ENCODE data around the gene RORB.

The RORB gene

GRCh38 chr9:74496819-74497747 is at the start of gene RORB:
Gene RORB (plus strand): TSS chr9:74497335. CDS start chr9:74497977, 642 bp downstream.
- DNase-seq, result peak; percentile 40

DNA sequence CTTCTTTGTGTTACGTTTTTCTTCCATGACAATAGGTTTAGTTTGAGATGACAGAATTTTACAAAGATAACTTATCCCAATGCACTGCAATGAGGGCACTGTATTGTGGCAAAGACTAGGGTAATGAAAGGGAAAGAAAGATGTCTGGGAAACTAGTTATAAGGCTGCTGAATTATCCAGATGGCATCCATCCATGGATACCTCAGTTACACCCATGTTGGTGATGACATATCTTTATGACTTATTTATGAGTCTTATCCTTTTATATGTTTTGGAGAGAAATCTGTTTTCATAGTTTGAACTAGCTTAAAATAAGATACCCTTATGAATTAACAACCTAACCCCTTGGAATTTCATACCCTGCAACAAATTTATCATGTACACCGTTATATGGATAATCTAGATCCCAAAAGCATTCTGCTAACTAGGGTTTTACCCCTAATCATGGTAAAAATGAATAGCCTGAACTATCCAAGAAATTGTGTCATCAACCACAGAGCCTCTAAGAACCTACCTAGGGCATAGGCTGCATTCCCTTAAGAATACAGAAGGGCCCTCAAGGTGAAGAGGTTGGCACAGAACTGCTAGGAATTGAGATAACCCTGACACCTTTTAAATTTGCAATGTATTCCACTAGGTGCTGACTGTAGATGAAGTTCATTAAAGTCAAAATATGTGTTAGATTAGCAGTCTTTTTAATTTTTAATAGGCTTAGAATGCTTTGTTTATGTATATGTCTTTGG is 49.5 kb upstream of the RORB start:
- no peak for DNase-seq

DNA sequence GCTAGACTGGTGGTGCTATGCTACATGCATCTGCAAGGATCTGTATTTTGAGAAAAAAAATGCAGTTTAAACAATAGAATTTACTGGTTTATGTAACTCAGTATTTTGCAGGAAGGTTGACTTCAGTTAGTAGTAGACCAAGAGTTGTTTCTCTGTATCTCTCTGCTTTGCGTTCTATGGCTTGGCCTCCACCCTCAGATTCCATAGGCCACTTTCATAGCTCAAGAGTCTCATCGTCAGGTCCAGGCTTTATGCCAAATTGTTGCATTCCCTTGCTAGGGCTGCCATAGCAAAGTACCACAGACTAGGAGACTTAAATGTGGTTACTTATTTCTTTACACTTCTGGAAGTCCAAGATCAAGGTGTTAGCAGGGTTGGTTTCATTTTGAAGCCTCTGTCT is 48.1 kb upstream of the RORB start:
- no peak for DNase-seq

GRCh38 chr9:74458832-74459231 is 38.3 kb upstream of the RORB start:
- DNase-seq, result no peak

GRCh38 chr9:74463825-74464224 is 33.3 kb upstream of the RORB start:
- DNase-seq, result no peak

GRCh38 chr9:74478606-74479005 is 18.5 kb upstream of the RORB start:
- no peak for DNase-seq

DNA sequence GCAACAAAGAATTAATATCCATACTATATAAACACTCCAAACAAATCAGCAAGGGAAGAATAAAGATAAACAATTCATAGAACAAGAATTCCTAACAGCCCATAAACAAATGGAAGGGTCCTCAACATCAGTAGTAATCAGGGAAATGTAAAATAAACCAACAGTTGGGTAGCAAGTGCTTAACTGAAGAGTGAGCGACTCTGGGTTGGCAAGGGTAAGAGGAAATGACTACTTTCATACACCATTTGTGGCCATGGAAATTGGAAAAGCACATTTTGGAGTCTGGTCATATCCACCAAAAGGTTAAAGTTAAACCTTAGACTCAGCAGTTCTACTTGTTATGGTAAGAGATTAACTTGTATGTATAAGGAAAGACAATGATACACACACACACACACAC is 17.4 kb upstream of the RORB start:
- no peak for DNase-seq

- no peak for DNase-seq
These were observed 9.7 kb upstream of the RORB start for GRCh38 chr9:74487395-74487794.

DNA sequence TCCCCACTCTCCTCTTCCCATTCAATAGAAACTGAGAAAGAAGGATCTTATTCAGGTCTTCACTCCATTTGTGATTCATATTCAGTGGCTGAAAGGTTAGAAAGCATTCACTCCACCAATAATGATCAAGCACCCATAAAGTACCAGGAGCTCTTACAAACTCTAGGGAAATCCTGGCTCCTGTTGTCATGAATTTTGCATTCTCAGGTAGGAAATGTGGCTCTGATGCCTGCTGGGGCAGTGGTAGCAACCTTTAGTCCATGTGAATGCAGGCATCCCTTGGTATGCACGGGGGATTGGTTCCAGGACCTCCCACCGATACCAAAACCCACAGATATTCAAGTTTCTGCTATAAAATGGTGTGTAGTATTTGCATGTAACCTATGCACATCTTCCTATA is 3.6 kb upstream of the RORB start:
- no peak for DNase-seq

GRCh38 chr9:74494490-74494889 is 2.6 kb upstream of the RORB start:
- DNase-seq, result no peak

DNA sequence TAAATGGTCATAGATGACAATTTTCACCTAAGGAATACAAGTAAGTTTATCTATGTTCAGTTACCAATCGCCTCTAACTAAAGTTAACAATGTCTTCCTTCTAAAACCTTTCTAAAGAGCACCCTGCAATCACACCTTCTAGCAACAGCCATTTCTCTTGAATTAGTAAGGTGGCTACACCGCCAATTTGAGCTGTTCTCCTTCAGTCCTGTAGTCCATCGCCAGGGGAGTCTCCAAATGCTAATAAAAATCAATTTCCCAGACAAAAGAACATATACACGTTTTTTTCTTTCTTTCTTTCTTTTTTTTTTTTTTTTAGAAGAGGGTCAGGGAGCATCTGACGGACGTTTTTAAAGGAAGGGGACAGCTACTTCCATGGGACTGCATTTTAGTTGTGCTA is 729 bp upstream of the RORB start:
- DNase-seq, result no peak

DNA sequence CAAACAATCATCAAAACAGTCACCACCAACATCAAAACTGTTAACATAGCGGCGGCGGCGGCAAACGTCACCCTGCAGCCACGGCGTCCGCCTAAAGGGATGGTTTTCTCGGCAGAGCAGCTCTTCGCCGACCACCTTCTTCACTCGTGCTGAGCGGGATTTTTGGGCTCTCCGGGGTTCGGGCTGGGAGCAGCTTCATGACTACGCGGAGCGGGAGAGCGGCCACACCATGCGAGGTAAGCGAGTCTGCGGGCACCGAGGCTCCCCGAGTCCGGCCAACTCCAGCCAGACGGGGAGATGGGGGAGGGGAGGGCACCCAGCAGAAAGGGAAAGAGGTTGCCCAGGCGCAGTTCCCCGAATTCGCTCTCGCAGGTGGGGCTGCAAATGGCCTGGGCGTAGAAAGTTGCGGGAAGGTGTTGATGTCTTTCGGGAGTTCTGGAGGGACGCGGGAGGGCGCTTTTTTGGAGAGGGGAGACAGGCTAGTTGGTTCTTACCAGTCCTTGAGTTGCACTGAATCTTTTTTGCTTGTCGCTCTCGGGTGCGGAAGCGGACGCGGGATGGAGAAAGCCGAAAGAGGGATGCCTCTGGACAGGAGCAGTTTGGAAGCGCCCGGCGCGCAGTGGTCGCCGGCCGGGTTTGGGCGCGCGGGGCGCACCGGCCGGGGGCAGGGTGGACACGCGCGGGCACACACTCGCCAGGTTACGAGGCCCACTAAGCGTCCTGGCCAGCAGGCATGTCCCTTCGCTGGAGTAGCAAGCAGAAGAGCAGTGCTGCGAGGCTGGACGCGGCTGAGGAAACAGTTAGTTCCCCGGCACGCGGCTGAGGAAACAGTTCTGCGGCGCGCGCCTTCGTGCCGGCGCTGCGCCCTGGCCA is 849 bp downstream of the RORB start:
- no peak for DNase-seq

DNA sequence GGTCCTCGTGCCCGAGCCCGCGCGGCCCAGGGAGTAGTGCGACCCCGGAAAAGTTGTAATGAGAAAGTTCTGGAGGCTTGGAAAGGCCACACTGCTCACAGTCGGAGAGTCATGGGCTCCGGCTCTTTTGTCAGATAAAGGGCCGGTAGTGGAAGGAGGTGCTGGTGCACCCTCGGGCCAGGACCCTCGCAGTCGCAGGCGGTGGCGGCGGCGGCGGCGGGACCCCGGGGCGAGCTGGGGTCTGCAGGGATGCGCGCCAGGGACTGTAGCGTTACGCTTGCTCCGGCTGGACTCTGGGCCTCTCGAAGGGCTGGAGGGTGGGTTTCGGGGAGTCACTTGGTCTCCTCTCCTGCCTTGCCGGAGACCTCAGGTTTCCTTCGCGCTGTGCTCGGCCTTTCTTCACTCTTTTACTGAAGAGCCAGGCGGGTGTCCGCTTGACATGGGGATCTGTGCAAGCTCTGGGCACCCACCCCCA is 1.5 kb downstream of the RORB start:
- DNase-seq, result no peak

DNA sequence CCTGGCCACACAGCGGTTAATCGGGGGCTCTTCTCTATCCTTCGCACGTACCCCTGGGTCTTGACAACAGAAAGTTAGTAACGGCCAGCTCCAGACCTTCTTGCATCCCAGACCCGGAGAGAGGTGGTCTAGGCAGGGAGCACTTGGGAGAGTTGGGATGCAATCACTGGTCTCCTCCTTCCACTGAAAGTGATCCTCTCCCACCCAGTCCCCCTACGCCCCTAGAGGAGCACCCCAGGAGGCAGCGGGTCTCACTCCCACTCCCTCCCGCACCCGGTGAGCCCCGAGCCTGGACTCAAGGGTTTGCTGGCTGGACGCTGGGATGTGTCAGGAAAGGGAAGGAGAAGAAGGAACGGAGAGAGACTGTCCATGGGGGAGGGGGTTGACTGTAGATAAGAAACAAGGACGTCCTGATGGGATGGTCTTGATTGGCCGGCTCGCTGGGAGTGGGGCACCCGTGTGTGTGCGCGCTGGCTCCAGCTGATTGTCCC is 2.0 kb downstream of the RORB start:
- no peak for DNase-seq

- no peak for DNase-seq
These were observed 2.8 kb downstream of the RORB start for GRCh38 chr9:74499770-74500583.

- no peak for DNase-seq
These were observed 3.4 kb downstream of the RORB start for GRCh38 chr9:74500584-74500924.

- no peak for DNase-seq
These were observed 4.4 kb downstream of the RORB start for GRCh38 chr9:74501570-74501969.

- DNase-seq, result no peak
These were observed 6.1 kb downstream of the RORB start for GRCh38 chr9:74503219-74503618.

DNA sequence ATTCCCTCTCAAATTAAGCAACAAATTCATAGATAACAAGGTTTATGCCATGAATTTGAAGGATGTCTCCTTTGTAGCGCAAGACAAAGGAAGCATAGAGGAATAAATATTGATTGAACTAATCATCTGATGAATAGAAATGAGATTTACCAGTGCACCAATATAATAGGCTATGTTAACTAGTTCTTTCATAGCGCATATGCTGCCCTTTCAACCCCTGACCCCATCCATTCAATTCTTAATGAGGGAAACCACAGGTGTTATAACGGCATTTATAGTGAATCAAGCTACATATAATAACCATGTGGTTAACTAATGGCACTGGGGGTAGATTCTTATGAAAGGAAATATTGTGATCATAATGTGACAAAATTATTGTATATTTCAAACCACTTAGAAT is 6.5 kb downstream of the RORB start:
- no peak for DNase-seq

- no peak for DNase-seq
These were observed 14.2 kb downstream of the RORB start for GRCh38 chr9:74511333-74511732.

DNA sequence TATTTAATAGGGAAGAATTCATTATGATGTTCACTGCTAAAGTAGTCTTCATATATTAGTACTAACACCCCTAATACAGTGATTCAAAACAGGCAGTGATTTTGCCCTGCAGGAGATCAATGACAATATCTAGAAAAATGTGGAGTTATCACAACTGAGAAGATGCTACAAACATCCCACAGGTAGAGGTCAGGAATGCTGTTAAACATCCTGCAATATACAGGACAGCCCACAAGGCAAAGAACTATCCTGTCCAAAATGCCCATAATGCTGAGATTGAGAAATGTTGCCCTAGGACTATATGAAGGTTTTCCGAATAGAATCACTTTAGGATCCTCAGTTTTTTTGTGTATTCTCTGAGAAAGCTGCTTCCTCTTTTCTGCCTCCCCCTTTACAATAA is 15.3 kb downstream of the RORB start:
- DNase-seq, result no peak

DNA sequence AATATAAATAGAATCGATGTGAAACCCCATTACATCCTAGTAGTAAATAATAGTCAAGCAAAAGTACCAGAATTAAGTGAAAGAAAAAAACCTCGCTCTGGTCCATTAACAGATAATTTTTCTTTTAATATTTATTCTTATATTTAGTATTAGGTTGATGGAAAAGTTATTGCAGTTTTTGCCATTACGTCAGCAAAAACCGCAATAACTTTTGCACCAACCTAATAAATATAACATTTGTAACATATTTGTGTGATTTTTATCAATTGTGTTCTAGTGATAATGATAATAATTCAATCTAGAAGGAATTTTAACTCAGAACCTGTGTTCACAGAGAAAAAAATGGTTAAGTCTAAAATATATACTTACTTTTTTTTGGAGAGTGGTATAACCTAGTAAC is 16.1 kb downstream of the RORB start:
- DNase-seq, result no peak

Data from activated CD4-positive, alpha-beta T cell treated with anti-CD3 and anti-CD28 coated beads, Interleukin-2, amount 50 U/mL, for 16 hours (primary cell).